GM23248 (cell line): ENCODE data around the gene DYNC1H1. TPM values are rescaled to one million over a fixed set of nuclear protein-coding genes. Genes with fewer than 3 reads are reported as not detected.

Source experiments
- DNase-seq: peaks from one replicate; pipeline ENCODE4 v3.0.0-alpha.2; 2015
- H2AFZ ChIP-seq: fragments of 200-600 bp; sonication (generic); 2 replicates; pipeline ENCODE4 v1.6.1; 2016; ENCODE audit warnings: antibody characterized with exemption
- H3F3A ChIP-seq: fragments of 200-600 bp; sonication (generic); 2 replicates; pipeline ENCODE4 v1.6.1; 2016; ENCODE audit warnings: mild to moderate bottlenecking, antibody characterized with exemption, mixed run types; ENCODE audit not compliant: insufficient read depth
- H3K27ac ChIP-seq: fragments of 200-600 bp; sonication (generic); 2 replicates; pipeline ENCODE4 v1.5.1; 2016; ENCODE audit warnings: mild to moderate bottlenecking
- H3K27me3 ChIP-seq: fragments of 200-600 bp; sonication (generic); replicated peaks from 2 replicates; pipeline ENCODE4 v1.6.1; 2016; ENCODE audit warnings: mild to moderate bottlenecking; ENCODE audit not compliant: insufficient read depth
- H3K36me3 ChIP-seq: fragments of 200-600 bp; sonication (generic); 2 replicates; pipeline ENCODE4 v1.6.1; 2016; ENCODE audit warnings: low read depth, mild to moderate bottlenecking
- H3K4me1 ChIP-seq: fragments of 200-600 bp; sonication (generic); 2 replicates; pipeline ENCODE4 v1.6.1; 2016; ENCODE audit warnings: mild to moderate bottlenecking; ENCODE audit not compliant: insufficient read depth
- H3K4me2 ChIP-seq: fragments of 200-600 bp; sonication (generic); one replicate; pipeline ENCODE4 v1.6.1; 2016; ENCODE audit warnings: mild to moderate bottlenecking; ENCODE audit not compliant: unreplicated experiment
- H3K4me3 ChIP-seq: fragments of 200-600 bp; sonication (generic); 2 replicates; pipeline ENCODE4 v1.5.1; 2016; ENCODE audit warnings: mild to moderate bottlenecking
- H3K79me2 ChIP-seq: fragments of 200-600 bp; sonication (generic); 2 replicates; pipeline ENCODE4 v1.6.1; 2016; ENCODE audit warnings: mild to moderate bottlenecking; ENCODE audit not compliant: insufficient read depth
- H3K9ac ChIP-seq: fragments of 200-600 bp; sonication (generic); 2 replicates; pipeline ENCODE4 v1.6.1; 2016; ENCODE audit warnings: mild to moderate bottlenecking
- H3K9me2 ChIP-seq: fragments of 200-600 bp; sonication (generic); 2 replicates; pipeline ENCODE4 v1.6.1; 2016; ENCODE audit warnings: mixed run types, mild to moderate bottlenecking, moderate library complexity; ENCODE audit not compliant: insufficient read depth
- H3K9me3 ChIP-seq: fragments of 200-600 bp; sonication (generic); one replicate; pipeline ENCODE4 v1.6.1; 2017; ENCODE audit warnings: low read depth
- H4K20me1 ChIP-seq: fragments of 200-600 bp; sonication (generic); 2 replicates; pipeline ENCODE4 v1.6.0; 2016; ENCODE audit not compliant: insufficient read depth
- EZH2 ChIP-seq: fragments of 200-600 bp; sonication (generic); IDR thresholded peaks from 2 replicates; pipeline ENCODE4 v1.6.1; 2018; ENCODE audit warnings: antibody characterized with exemption, mild to moderate bottlenecking; ENCODE audit not compliant: insufficient read depth, poor library complexity, severe bottlenecking
- EZH2phosphoT487 ChIP-seq: fragments of 200-600 bp; sonication (generic); IDR thresholded peaks from 2 replicates; pipeline ENCODE4 v1.6.1; 2018; ENCODE audit warnings: antibody characterized with exemption, moderate library complexity, mild to moderate bottlenecking, low read depth; ENCODE audit not compliant: insufficient read depth
- WGBS, 2 experiments: methylation state at CpG; one replicate each; pipeline ENCODE4 v1.1.6; 2015 to 2017; ENCODE audit warnings: low lambda C conversion rate in 2 of 2, low coverage in 1 of 2; ENCODE audit errors: missing lambda C conversion rate in 2 of 2; 5-methylcytosine and 5-hydroxymethylcytosine counted together
- in situ Hi-C: fragments of 300-500 bp; cut with MboI; formaldehyde crosslinking; loops from 2 replicates; pipeline ENCODE4 v1.15.0; 2020
- polyA plus RNA-seq: library from polyadenylated mRNA; unstranded; fragments of >200 nt; fragmentation: Nextera tagmentation; extraction: Ambion mirVana; gene quantifications from 2 replicates; pipeline ENCODE4 v1.2.1, GENCODE V29; 2016
- total RNA-seq: library from RNA; depleted of rRNA; stranded (reverse); fragments of >200 nt; shearing (Covaris generic); gene quantifications from 2 replicates; pipeline ENCODE4 v1.2.3, GENCODE V29; 2014

Gene DYNC1H1
- total and polyA plus RNA-seq, 2 experiments from 2014 or later, result 181 to 391 TPM

GRCh38 chr14:102008891-102009290, 44.5 kb downstream of the DYNC1H1 start:
- H4K20me1 ChIP-seq, result no peaks in the 10 kb centered on the region
- no peak overlapping the region for H3K9ac ChIP-seq
- WGBS, 2 experiments, result 91 to 96% methylated on average over 8 of the region's 8 CpGs
- peaks cover 94% of the 10 kb centered on the region for H3K36me3 ChIP-seq
- H3K9me3 ChIP-seq, result no peaks in the 10 kb centered on the region
- H3F3A ChIP-seq, result peaks cover 65% of the 10 kb centered on the region
- no peak overlapping the region for H3K4me3 ChIP-seq
- no peak overlapping the region for H3K27ac ChIP-seq
- TF ChIP-seq EZH2phosphoT487, result no peak
- TF ChIP-seq EZH2, result no peak
- H3K4me2 ChIP-seq, result no peak overlapping the region
- H3K79me2 ChIP-seq, result peaks cover 79% of the 10 kb centered on the region
- in situ Hi-C loops, result no loop called here
- DNase-seq, result no peak
- H2AFZ ChIP-seq, result no peak overlapping the region
- H3K9me2 ChIP-seq, result no peaks in the 10 kb centered on the region
- no peaks in the 10 kb centered on the region for H3K4me1 ChIP-seq
- H3K27me3 ChIP-seq, result no peaks in the 10 kb centered on the region

- Histone ChIP-seq H3K9ac (no peak overlapping the region), H3K4me2 (no peak overlapping the region), H3K27me3 (no peaks in the 10 kb centered on the region), H3K36me3 (peaks cover 92% of the 10 kb centered on the region), H3K4me3 (no peak overlapping the region), H3K9me3 (no peaks in the 10 kb centered on the region), H3K9me2 (no peaks in the 10 kb centered on the region), H4K20me1 (no peaks in the 10 kb centered on the region), H2AFZ (no peak overlapping the region), H3K4me1 (no peaks in the 10 kb centered on the region), H3K27ac (no peak overlapping the region), H3K79me2 (peaks cover 65% of the 10 kb centered on the region), H3F3A (peaks cover 54% of the 10 kb centered on the region)
- in situ Hi-C loops, result no loop called here
- no peak for DNase-seq
- TF ChIP-seq EZH2phosphoT487 (no peak), EZH2 (no peak)
- WGBS, 2 experiments, result 89 to 95% methylated on average over 8 of the region's 8 CpGs
Measured at GRCh38 chr14:102011631-102012030, 47.3 kb downstream of the DYNC1H1 start.

- 90 to 95% methylated on average over 7 of the region's 7 CpGs for WGBS, 2 experiments
- TF ChIP-seq EZH2, result no peak
- TF ChIP-seq EZH2phosphoT487, result no peak
- in situ Hi-C loops, result no loop called here
Measured at GRCh38 chr14:102012336-102012735, 48.0 kb downstream of the DYNC1H1 start.

GRCh38 chr14:102013669-102014200, 49.4 kb downstream of the DYNC1H1 start:
- Histone ChIP-seq H3K36me3 (peaks cover 91% of the 10 kb centered on the region), H3K27me3 (no peaks in the 10 kb centered on the region), H3K4me2 (no peak overlapping the region), H3K79me2 (peaks cover 55% of the 10 kb centered on the region), H2AFZ (no peak overlapping the region), H3K4me3 (no peak overlapping the region), H3K9me2 (no peaks in the 10 kb centered on the region), H3K9ac (no peak overlapping the region), H3K4me1 (no peaks in the 10 kb centered on the region), H3K27ac (no peak overlapping the region), H3K9me3 (no peaks in the 10 kb centered on the region), H4K20me1 (no peaks in the 10 kb centered on the region), H3F3A (peaks cover 50% of the 10 kb centered on the region)
- no peak for TF ChIP-seq EZH2phosphoT487
- TF ChIP-seq EZH2, result no peak
- in situ Hi-C loops, result no loop called here
- DNase-seq, result peak; percentile 39
- 90 to 93% methylated on average over 10 of the region's 10 CpGs for WGBS, 2 experiments

More at GRCh38 chr14:102012336-102012735, 48.0 kb downstream of the DYNC1H1 start:
- H3K27me3 ChIP-seq, result no peaks in the 10 kb centered on the region
- no peaks in the 10 kb centered on the region for H3K9me3 ChIP-seq
- H2AFZ ChIP-seq, result no peak overlapping the region
- peaks cover 92% of the 10 kb centered on the region for H3K36me3 ChIP-seq
- no peaks in the 10 kb centered on the region for H3K9me2 ChIP-seq
- peaks cover 47% of the 10 kb centered on the region for H3F3A ChIP-seq
- H3K4me1 ChIP-seq, result no peaks in the 10 kb centered on the region
- H4K20me1 ChIP-seq, result no peaks in the 10 kb centered on the region
- H3K4me3 ChIP-seq, result no peak overlapping the region
- DNase-seq, result no peak
- H3K79me2 ChIP-seq, result peaks cover 62% of the 10 kb centered on the region
- H3K27ac ChIP-seq, result no peak overlapping the region
- no peak overlapping the region for H3K9ac ChIP-seq
- H3K4me2 ChIP-seq, result no peak overlapping the region
